GM12878 (cell line): ENCODE measurements around the gene MLNR.

ENCODE experiments used
- ATF2 ChIP-seq: IDR thresholded peaks from 2 replicates; pipeline ENCODE4 v1.6.1; 2012; ENCODE audit warnings: low read length, inconsistent platforms
- EZH2 ChIP-seq: IDR thresholded peaks from 2 replicates; pipeline ENCODE4 v1.6.1; 2012; ENCODE audit warnings: low read depth, mild to moderate bottlenecking, control low read depth, inconsistent platforms, low read length, borderline replicate concordance; ENCODE audit not compliant: control insufficient read depth
- FOXM1 ChIP-seq: IDR thresholded peaks from 2 replicates; pipeline ENCODE4 v1.6.1; 2012; ENCODE audit warnings: low read depth, mild to moderate bottlenecking, inconsistent platforms, low read length, moderate library complexity
- HDAC6 ChIP-seq: fragments of 200-600 bp; sonication (generic); IDR thresholded peaks from one replicate; pipeline ENCODE4 v1.8.0; 2017; ENCODE audit warnings: antibody characterized with exemption; ENCODE audit not compliant: unreplicated experiment
- JUND ChIP-seq: IDR thresholded peaks from 2 replicates; pipeline ENCODE4 v1.6.1; 2012; ENCODE audit warnings: low read depth, mild to moderate bottlenecking, low read length, improper control_type of control experiment, moderate library complexity
- NRF1 ChIP-seq: conservative IDR thresholded peaks from 2 replicates; pipeline ENCODE4 v1.6.1; 2011; ENCODE audit warnings: mild to moderate bottlenecking, low read depth, low read length, improper control_type of control experiment
- USF2 ChIP-seq: IDR thresholded peaks from 2 replicates; pipeline ENCODE4 v1.6.1; 2011; ENCODE audit warnings: low read depth, low read length, improper control_type of control experiment, borderline replicate concordance
- YY1 ChIP-seq: IDR thresholded peaks from 2 replicates; pipeline ENCODE4 v1.6.1; 2011; ENCODE audit warnings: low read depth, mild to moderate bottlenecking, low read length

- TF ChIP-seq HDAC6 (no peak), JUND (no peak), USF2 (no peak), NRF1 (no peak), ATF2 (no peak), EZH2 (no peak), FOXM1 (no peak), YY1 (no peak)
These were observed 25.0 kb downstream of the MLNR start for GRCh38 chr13:49245101-49245500.
